T-helper 2 cell (primary cell): Measurements from ENCODE around the gene AKAP9.
"Not testable (repeated sequence)": the region's sequence is repeated elsewhere in the genome, so short reads cannot be mapped to it uniquely, and the experiment has no call there.

Experiments used
- DNase-seq, 5 experiments: peaks; one replicate each; pipeline versions ENCODE4 v3.0.0 to v3.0.0-alpha.2; 2012 to 2022

The AKAP9 gene

DNA sequence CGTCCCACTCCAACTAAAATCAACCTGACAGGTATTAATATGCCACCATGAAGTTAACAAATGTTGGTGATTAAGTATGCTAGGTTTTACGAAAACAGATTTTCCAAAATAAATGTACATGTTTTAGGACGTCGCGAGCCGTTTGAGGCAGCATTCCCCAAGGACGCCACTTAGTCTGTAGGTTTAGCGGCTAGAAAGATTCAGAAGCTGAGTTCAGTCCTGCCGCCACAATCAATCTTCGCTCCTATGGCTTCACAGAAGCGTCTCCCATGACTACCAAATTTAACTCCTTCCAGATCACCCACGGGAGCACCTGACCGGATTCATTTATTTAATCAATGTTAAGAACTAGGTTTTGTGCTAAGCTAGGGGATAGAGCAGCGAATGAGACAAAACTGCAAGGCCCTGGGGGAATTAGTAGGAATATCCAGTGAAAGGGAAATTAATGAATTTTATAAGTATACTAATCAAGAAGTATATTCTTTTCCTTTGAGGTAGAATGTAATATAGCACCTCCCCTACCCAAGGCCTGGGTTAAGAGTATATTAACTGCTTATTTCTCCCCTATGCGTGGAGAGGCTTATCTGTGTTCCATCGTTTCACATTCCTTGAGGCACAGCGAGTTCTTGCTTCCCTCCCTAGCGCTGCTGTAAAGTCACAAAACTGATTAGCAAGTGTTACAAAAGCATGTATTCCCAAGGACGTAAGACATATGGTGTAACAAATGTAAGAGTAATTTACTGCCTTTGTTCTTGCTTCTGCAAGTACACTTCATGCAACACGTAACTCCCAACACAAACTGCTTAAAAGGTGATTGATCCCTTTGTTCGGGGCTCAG, 194.6 kb downstream of the AKAP9 start:
- DNase-seq = peak in 1 of 5 experiments; percentile 44

DNA sequence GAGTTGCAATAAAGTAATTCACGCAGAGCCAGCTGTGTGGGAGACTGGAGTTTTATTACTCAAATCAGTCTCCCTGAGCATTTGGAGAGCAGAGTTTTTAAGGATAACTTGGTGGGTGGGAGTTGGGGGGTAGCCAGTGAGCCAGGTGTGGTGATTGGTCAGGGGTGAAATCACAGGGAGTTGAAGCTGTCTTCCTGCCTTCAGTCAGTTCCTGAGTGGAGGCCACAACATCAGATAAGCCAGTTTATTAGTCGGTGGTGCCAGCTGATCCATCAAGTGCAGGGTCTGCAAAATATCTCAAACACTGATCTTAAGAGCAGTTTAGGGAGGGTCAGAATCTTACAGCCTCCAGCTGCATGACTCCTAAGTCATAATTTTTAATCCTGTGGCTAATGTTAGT, 196.9 kb downstream of the AKAP9 start:
- peak in 1 of 5 experiments; percentile 9 for DNase-seq

DNA sequence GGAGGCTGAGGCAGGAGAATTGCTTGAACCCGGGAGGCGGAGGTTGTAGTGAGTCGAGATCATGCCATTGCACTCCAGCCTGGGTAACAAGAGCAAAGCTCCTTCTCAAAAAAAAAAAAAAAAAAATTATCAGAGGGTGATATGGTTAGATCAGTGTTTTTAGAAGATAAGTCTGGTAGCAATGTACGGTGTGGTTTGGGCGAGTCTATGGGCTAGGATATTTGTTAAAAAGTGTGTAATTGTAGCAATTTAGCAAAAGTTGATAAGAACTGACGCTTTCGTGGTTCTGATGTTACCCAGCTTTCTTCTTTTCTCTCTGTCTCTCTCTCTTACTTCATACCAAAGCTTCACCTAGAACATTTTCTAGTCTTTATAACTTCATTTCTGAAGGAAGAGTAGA, 200.5 kb downstream of the AKAP9 start:
- no peak for DNase-seq

DNA sequence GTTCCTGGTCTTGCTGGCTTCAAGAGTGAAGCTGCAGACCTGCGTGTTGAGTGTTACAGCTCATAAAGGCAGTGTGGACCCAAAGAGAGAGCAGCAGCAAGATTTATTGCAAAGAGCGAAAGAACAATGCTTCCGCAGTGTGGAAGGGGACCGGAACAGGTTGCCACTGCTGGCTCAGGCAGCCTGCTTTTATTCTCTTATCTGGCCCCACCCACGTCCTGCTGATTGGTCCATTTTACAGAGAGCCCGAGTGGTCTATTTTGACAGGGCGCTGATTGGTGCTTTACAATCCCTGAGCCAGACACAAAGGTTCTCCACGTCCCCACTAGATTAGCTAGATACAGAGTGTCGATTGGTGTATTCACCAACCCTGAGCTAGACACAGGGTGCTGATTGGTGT, 202.1 kb downstream of the AKAP9 start:
- DNase-seq = not testable (repeated sequence)

DNA sequence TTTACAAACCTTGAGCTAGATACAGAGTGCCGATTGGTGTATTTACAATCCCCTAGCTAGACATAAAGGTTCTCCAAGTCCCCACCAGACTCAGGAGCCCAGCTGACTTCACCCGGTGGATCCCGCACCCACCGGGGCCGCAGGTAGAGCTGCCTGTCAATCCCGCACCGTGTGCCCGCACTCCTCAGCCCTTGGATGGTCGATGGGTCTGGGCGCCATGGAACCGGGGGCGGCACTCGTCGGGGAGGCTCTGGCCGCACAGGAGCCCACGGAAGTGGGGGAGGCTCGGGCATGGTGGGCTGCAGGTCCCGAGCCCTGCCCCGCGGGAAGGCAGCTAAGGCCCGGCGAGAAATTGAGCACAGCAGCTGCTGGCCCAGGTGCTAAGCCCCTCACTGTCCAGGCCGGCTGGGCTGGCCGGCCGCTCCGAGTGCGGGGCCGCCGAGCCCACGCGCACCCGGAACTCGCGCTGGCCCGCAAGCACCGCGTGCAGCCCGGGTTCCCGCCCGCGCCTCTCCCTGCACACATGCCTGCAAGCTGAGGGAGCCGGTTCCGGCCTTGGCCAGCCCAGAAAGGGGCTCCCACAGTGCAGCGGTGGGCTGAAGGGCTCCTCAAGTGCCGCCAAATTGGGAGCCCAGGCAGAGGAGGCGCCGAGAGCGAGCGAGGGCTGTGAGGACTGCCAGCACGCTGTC, 202.7 kb downstream of the AKAP9 start:
- not testable (repeated sequence) for DNase-seq

DNA sequence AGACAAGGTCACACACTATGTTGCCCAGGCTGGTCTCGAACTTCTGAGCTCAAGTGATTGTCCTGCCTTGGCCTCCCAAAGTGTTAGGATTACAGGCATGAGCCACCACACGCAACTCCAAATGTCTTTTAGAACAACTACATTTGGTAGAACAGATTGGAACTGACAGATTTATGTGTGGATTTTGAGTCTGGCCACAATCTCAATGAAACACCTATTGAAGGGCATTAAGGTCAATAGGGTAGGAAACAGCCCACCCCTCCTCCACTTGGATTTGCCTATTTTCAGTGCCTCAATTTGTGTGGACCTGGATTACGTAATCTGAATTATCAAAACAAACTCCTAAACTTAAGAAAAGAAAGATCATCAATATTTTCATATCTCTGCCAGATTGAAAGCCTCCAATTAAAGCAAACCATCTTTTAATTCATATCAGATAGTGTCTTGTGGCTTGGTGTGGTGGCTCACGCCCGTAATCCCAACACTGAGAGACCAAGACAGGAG, 209.1 kb downstream of the AKAP9 start:
- DNase-seq = no peak

DNA sequence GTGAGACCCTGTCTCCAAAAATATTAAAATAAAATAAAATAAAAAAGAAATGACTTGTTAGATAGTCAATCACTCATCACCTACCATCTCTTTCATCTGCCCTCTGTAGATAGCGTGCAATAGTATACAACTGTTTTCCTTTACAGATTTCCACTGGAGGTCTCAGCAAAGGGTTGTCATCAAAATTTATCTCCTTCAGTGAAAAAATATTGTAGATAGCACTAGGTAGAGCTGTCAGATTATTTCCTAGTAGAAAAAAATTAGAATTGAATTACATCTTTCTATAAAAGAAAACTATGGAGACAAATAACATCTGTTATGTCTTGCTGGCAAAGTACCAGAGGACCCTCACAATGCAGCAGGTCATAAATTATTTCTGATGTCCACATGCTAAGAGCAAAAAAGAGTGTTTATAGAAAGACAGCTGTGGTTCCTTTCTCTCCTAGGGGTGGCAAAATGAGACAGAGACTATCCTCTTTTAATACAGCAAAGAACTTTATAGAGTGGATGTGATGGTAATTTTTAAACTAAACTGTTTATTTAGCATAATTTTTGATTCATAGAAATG, 209.9 kb downstream of the AKAP9 start:
- DNase-seq = no peak

DNA sequence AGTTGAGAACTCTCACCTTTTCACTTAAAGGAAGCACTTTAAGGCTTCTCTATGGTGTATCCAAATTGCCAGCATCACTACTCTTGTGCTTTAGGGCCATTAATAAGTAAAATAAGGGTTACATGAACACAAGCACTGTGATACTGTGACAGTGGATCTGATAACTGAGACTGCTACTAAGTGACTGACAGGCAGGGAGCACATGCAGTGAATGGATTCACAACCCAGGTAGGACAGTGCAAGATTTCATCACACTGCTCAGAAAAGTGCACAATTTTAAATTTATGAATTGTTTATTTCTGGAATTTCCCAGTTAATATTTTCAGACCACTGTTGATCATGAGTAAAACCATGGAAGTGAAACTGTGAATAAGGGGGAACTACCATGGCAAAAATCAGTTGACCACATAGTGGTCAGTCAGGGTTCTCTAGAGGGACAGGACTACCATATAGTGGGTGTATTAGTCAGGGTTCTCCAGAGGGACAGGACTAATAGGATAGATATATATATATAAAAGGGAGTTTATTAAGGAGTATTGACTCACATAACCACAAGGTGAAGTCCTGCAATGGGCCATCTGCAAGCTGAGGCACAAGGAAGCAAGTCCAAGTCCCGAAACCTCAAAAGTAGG, 214.6 kb downstream of the AKAP9 start:
- DNase-seq = no peak

DNA sequence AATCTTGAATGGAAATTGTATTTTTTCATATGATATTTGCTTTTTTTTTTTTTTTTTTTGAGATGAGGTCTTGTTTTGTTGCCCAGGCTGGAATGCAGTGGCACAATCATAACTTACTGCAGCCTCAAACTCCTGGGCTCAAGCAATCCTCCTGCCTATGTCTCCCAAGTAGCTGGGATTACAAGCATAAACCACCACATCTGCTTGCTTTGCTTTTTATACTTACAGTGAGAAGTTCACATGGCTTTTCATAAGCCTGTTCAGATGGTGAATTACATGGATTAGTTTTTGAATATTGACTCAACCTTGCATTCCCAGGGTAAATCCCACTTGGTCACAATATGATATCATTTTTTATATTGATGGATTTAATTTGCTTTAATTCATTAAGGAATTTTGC, 216.3 kb downstream of the AKAP9 start:
- DNase-seq = no peak

DNA sequence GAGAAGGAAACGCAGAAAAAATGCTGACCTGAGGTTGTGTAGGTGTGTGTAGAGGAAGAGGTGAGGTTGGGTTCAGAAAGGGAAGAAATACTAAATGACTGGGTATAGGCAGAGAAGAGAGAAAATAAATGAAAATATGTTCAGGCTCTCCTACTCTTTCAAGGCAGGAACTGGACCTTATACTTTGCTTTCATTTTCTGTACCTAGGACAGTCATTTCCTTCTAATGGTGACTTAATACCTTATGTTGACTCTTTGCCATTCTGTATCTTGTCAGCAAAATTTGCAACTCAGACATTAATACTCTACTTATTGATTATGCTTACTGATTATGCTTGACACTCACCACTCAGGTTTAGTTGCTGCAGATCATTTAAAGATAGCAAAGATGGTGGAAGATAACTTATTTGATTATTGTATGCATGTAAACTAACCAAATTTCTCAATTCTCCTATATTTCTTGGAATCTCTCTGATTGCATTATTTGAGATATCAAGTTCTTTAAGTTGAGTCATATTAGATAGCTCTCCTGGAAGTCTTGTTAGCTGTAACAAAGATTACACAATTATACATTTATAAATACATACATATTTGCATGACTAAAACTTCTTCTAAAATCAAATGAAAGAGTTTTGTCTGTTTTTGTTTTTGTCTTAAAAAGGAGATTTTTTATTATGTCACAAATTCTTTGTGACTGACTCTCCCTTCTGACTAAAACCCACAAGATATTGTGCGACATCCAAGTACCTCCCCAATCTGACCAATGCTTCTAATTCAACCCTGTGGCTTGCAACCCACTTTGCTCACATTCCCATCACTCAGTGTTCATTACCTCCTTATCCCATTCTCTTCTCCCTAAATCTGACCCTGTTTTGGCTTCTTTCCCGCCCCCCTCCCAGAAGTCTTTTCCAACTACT, 218.3 kb downstream of the AKAP9 start:
- no peak for DNase-seq
